Keratinocyte (primary cell): Measurements from ENCODE around the gene SLCO3A1.

Source experiments
- EZH2 ChIP-seq: IDR thresholded peaks from one replicate; pipeline ENCODE4 v1.6.1; 2012; ENCODE audit warnings: inconsistent platforms, mild to moderate bottlenecking, low read length, moderate library complexity
- TF ChIP-seq, protein P1 (sequence below), 3 experiments: IDR thresholded peaks in 1 of 3; conservative IDR thresholded peaks in 1 of 3; optimal IDR thresholded peaks in 1 of 3; 2 replicates in 2 of 3; 3 replicates in 1 of 3; pipeline versions ENCODE3 to v1.5.1; 2011; ENCODE audit warnings: low read length in 3 of 3, mild to moderate bottlenecking in 3 of 3, moderate library complexity in 2 of 3, control low read depth in 1 of 3, inconsistent platforms in 1 of 3; ENCODE audit not compliant: insufficient read depth in 2 of 3; ENCODE audit errors: extremely low read depth in 1 of 3

DNA sequence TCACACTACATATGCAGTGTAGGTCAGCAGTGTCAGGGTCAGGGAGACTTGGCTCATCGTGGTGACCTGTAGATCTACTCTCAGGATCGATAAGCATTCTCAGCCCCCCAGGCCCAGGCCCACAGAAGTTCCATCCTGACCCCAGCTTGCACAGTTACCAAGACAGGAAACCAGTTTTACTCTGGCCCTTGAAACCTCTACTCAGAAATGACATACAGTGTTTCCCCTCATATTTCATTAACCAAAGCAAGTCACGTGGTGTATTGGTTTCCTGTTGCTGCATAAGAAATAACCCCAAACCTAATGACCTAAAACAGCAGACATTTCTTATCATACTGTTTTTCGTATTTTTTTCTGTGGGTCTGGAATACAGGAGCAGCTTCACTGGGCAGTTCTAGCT is 242.2 kb downstream of the SLCO3A1 start:
- TF ChIP-seq, protein P1, sequence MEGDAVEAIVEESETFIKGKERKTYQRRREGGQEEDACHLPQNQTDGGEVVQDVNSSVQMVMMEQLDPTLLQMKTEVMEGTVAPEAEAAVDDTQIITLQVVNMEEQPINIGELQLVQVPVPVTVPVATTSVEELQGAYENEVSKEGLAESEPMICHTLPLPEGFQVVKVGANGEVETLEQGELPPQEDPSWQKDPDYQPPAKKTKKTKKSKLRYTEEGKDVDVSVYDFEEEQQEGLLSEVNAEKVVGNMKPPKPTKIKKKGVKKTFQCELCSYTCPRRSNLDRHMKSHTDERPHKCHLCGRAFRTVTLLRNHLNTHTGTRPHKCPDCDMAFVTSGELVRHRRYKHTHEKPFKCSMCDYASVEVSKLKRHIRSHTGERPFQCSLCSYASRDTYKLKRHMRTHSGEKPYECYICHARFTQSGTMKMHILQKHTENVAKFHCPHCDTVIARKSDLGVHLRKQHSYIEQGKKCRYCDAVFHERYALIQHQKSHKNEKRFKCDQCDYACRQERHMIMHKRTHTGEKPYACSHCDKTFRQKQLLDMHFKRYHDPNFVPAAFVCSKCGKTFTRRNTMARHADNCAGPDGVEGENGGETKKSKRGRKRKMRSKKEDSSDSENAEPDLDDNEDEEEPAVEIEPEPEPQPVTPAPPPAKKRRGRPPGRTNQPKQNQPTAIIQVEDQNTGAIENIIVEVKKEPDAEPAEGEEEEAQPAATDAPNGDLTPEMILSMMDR (optimal IDR thresholded peaks at IDR 0.05 in 1 of 3, IDR thresholded peaks at IDR 0.05 in 1 of 3, conservative IDR thresholded peaks at IDR 0.05 in 1 of 3; ENCODE audit: extremely low read depth in 1 of 3, insufficient read depth in 2 of 3, low read length in 3 of 3), result no peak
- no peak for TF ChIP-seq EZH2
